Measurements from ENCODE around the gene PTPN14. TPM values are rescaled to one million over a fixed set of nuclear protein-coding genes. Genes with fewer than 3 reads are reported as not detected.

PTPN14 gene
- total RNA-seq, 1 donor from 2014 or later: 27.2 TPM

DNA sequence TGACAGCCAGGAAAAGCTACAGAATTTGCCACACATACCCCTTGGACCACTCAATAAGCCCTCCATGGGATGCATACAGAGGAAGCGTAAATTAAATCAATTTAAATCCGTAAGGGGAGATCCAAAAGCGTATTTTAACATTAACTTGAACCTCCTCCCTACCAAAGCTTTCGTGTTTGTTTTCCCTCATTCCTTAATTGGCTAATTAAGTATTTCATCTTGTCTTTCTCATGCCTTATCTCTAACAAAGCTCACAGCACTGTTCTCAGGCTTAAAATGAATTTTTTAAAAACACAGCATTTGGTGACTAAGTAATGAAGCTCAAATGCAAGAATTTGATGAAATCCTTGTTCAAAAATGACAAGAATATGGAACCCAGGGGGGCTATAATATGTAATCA is 3.1 kb downstream of the PTPN14 start:
- H3K27me3 ChIP-seq: no peaks in the 10 kb centered on the region
- H3K4me1 ChIP-seq: peaks cover 0 to 28% of the 10 kb centered on the region in 2 donors
- DNase-seq (ENCODE audit: low spot score in 2 of 2): no peak
- TF ChIP-seq, protein P1, sequence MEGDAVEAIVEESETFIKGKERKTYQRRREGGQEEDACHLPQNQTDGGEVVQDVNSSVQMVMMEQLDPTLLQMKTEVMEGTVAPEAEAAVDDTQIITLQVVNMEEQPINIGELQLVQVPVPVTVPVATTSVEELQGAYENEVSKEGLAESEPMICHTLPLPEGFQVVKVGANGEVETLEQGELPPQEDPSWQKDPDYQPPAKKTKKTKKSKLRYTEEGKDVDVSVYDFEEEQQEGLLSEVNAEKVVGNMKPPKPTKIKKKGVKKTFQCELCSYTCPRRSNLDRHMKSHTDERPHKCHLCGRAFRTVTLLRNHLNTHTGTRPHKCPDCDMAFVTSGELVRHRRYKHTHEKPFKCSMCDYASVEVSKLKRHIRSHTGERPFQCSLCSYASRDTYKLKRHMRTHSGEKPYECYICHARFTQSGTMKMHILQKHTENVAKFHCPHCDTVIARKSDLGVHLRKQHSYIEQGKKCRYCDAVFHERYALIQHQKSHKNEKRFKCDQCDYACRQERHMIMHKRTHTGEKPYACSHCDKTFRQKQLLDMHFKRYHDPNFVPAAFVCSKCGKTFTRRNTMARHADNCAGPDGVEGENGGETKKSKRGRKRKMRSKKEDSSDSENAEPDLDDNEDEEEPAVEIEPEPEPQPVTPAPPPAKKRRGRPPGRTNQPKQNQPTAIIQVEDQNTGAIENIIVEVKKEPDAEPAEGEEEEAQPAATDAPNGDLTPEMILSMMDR (IDR thresholded peaks at IDR 0.05): no peak
- no peak overlapping the region for H3K27ac ChIP-seq
- no peak overlapping the region for H3K4me3 ChIP-seq
- H3K36me3 ChIP-seq: no peaks in the 10 kb centered on the region
- no peaks in the 10 kb centered on the region for H3K9me3 ChIP-seq
- intact Hi-C loops (cut with DNase I): no loop called here

- Histone ChIP-seq H3K4me1 (peaks cover 0 to 24% of the 10 kb centered on the region in 2 donors), H3K27ac (no peak overlapping the region), H3K4me3 (no peak overlapping the region), H3K27me3 (no peaks in the 10 kb centered on the region), H3K36me3 (no peaks in the 10 kb centered on the region), H3K9me3 (no peaks in the 10 kb centered on the region)
- TF ChIP-seq, protein P1 (IDR thresholded peaks at IDR 0.05): no peak
- DNase-seq (ENCODE audit: low spot score in 2 of 2): no peak
- intact Hi-C loops (cut with DNase I): no loop called here
Measured at GRCh38 chr1:214547747-214548146, 3.7 kb downstream of the PTPN14 start.

GRCh38 chr1:214546886-214547641 is 4.3 kb downstream of the PTPN14 start:
- intact Hi-C loops (cut with DNase I): no loop called here
- no peak overlapping the region for H3K4me3 ChIP-seq
- no peaks in the 10 kb centered on the region for H3K27me3 ChIP-seq
- TF ChIP-seq, protein P1 (IDR thresholded peaks at IDR 0.05): no peak
- no peak overlapping the region for H3K27ac ChIP-seq
- H3K4me1 ChIP-seq: peaks cover 0 to 22% of the 10 kb centered on the region in 2 donors
- no peaks in the 10 kb centered on the region for H3K36me3 ChIP-seq
- H3K9me3 ChIP-seq: no peaks in the 10 kb centered on the region
- DNase-seq (ENCODE audit: low spot score in 2 of 2): no peak

- no peaks in the 10 kb centered on the region for H3K36me3 ChIP-seq
- no peak for DNase-seq (ENCODE audit: low spot score in 2 of 2)
- no peak overlapping the region for H3K27ac ChIP-seq
- intact Hi-C loops (cut with DNase I): no loop called here
- TF ChIP-seq, protein P1 (IDR thresholded peaks at IDR 0.05): no peak
- no peaks in the 10 kb centered on the region for H3K9me3 ChIP-seq
- no peaks in the 10 kb centered on the region for H3K27me3 ChIP-seq
- no peak overlapping the region for H3K4me3 ChIP-seq
- H3K4me1 ChIP-seq: peaks cover 0 to 22% of the 10 kb centered on the region in 2 donors
Measured at GRCh38 chr1:214546084-214546483, 5.3 kb downstream of the PTPN14 start.

GRCh38 chr1:214545293-214545692 is 6.1 kb downstream of the PTPN14 start:
- Histone ChIP-seq H3K4me3 (no peak overlapping the region), H3K36me3 (no peaks in the 10 kb centered on the region), H3K27ac (no peak overlapping the region), H3K9me3 (no peaks in the 10 kb centered on the region), H3K27me3 (no peaks in the 10 kb centered on the region), H3K4me1 (peaks cover 0 to 24% of the 10 kb centered on the region in 2 donors)
- TF ChIP-seq, protein P1 (IDR thresholded peaks at IDR 0.05): no peak
- no peak for DNase-seq (ENCODE audit: low spot score in 2 of 2)
- intact Hi-C loops (cut with DNase I): no loop called here
